ENCODE results near the gene FYCO1. TPM values are rescaled to one million over a fixed set of nuclear protein-coding genes. Genes with fewer than 3 reads are reported as not detected.

FYCO1 gene
- polyA plus RNA-seq, 3 donors: 0.59 to 5.0 (median 1.3) TPM

GRCh38 chr3:45936261-45936660, 59.4 kb downstream of the FYCO1 start:
- Mint-ChIP-seq H3K4me1 (peaks cover 20% of the 10 kb centered on the region), H3K27me3 (ENCODE audit: low read depth in 3 of 3) (no peaks in the 10 kb centered on the region), H3K27ac (peak overlapping the region in 1 of 7 donors; percentile 51), H3K4me3 (no peak overlapping the region), H3K9me3 (no peaks in the 10 kb centered on the region), H3K36me3 (peaks cover 66 to 74% of the 10 kb centered on the region in 2 donors)
- Histone ChIP-seq H3K79me2 (ENCODE audit: insufficient read depth, low read length) (no peaks in the 10 kb centered on the region), H3K4me3 (replicated peaks in 1 of 3; ENCODE audit: low read depth in 2 of 3, low read length in 3 of 3) (no peak overlapping the region), H3K4me1 (ENCODE audit: control insufficient read depth in 1 of 2, insufficient read depth in 2 of 2, low read length in 2 of 2) (peaks cover 15 to 16% of the 10 kb centered on the region in 2 donors), H4K20me1 (ENCODE audit: insufficient read depth, low read length) (peaks cover 3% of the 10 kb centered on the region), H3K9me3 (replicated peaks in 1 of 2; ENCODE audit: control insufficient read depth in 1 of 2, insufficient read depth in 1 of 2, low read length in 2 of 2) (no peaks in the 10 kb centered on the region), H3K27ac (ENCODE audit: low read depth in 1 of 2, low read length in 2 of 2) (no peak overlapping the region), H2AFZ (ENCODE audit: insufficient read depth, low read depth, low read length, poor library complexity, severe bottlenecking) (no peak overlapping the region), H3K9ac (ENCODE audit: insufficient read depth, low read length, poor library complexity, severe bottlenecking) (no peak overlapping the region), H3K4me2 (replicated peaks; ENCODE audit: extremely low read depth, low read length, poor library complexity, severe bottlenecking) (no peak overlapping the region), H3K27me3 (ENCODE audit: control insufficient read depth in 2 of 2, insufficient read depth in 2 of 2, low read length in 2 of 2) (no peaks in the 10 kb centered on the region), H3K36me3 (replicated peaks in 1 of 2; ENCODE audit: control insufficient read depth in 1 of 2, insufficient read depth in 2 of 2, low read length in 2 of 2) (peaks cover 44 to 57% of the 10 kb centered on the region in 2 donors)
- no peak for TF ChIP-seq CTCF (IDR thresholded peaks at IDR 0.05)
- intact Hi-C loops (cut with micrococcal nuclease): loop anchor here (5.0 to 10.0 kb wide), 3 partner anchors 289 to 509 kb away; no protein-coding TSS in a partner anchor
- 85% methylated on average over 4 of the region's 9 CpGs for WGBS (ENCODE audit: insufficient coverage)
- no peak for DNase-seq

- intact Hi-C loops (cut with micrococcal nuclease): loop anchor here in 1 of 2 donors (10.0 kb wide), 2 partner anchors 291 to 511 kb away; no protein-coding TSS in a partner anchor
- no peak overlapping the region for H3K9ac ChIP-seq (ENCODE audit: insufficient read depth, low read length, poor library complexity, severe bottlenecking)
- no peak overlapping the region for H3K4me2 ChIP-seq (replicated peaks; ENCODE audit: extremely low read depth, low read length, poor library complexity, severe bottlenecking)
- peaks cover 70 to 84% of the 10 kb centered on the region in 2 donors for H3K36me3 ChIP-seq (replicated peaks in 1 of 2; ENCODE audit: control insufficient read depth in 1 of 2, insufficient read depth in 2 of 2, low read length in 2 of 2)
- no peak overlapping the region for H3K27ac ChIP-seq (ENCODE audit: low read depth in 1 of 2, low read length in 2 of 2)
- no peaks in the 10 kb centered on the region for H3K79me2 ChIP-seq (ENCODE audit: insufficient read depth, low read length)
- H3K27me3 Mint-ChIP-seq (ENCODE audit: low read depth in 3 of 3): peaks cover 0 to 2% (median 0%) of the 10 kb centered on the region in 3 donors
- peaks cover 0 to 2% (median 0%) of the 10 kb centered on the region in 7 donors for H3K9me3 Mint-ChIP-seq
- H4K20me1 ChIP-seq (ENCODE audit: insufficient read depth, low read length): no peaks in the 10 kb centered on the region
- no peak overlapping the region for H3K4me3 Mint-ChIP-seq
- H3K27me3 ChIP-seq (ENCODE audit: control insufficient read depth in 2 of 2, insufficient read depth in 2 of 2, low read length in 2 of 2): no peaks in the 10 kb centered on the region
- TF ChIP-seq CTCF (IDR thresholded peaks at IDR 0.05): no peak
- H3K36me3 Mint-ChIP-seq: peaks cover 83 to 88% of the 10 kb centered on the region in 2 donors
- peaks cover 17% of the 10 kb centered on the region for H3K4me1 Mint-ChIP-seq
- WGBS (ENCODE audit: insufficient coverage): 100% methylated on average over 2 of the region's 4 CpGs
- H2AFZ ChIP-seq (ENCODE audit: insufficient read depth, low read depth, low read length, poor library complexity, severe bottlenecking): no peak overlapping the region
- no peaks in the 10 kb centered on the region for H3K9me3 ChIP-seq (replicated peaks in 1 of 2; ENCODE audit: control insufficient read depth in 1 of 2, insufficient read depth in 1 of 2, low read length in 2 of 2)
- H3K27ac Mint-ChIP-seq: peak overlapping the region in 2 of 7 donors; percentile 7 to 41
- peaks cover 14 to 15% of the 10 kb centered on the region in 2 donors for H3K4me1 ChIP-seq (ENCODE audit: control insufficient read depth in 1 of 2, insufficient read depth in 2 of 2, low read length in 2 of 2)
- no peak for DNase-seq
- H3K4me3 ChIP-seq (replicated peaks in 1 of 3; ENCODE audit: low read depth in 2 of 3, low read length in 3 of 3): no peak overlapping the region
Observed at GRCh38 chr3:45933591-45933990, 62.0 kb downstream of the FYCO1 start.
